Ovary (tissue), 10 donors: ENCODE results near the gene IRF2BPL. TPM values are rescaled to one million over a fixed set of nuclear protein-coding genes. Genes with fewer than 3 reads are reported as not detected.

Experiments
- DNase-seq, 5 donors: peaks; one replicate each; pipeline ENCODE4 v3.0.0-alpha.2; 2019 to 2020
- H3K27ac ChIP-seq, 2 donors: fragments of 200-600 bp; one replicate each; pipeline versions ENCODE4 v1.5.1 to v1.8.0; 2019 to 2022
- H3K27me3 ChIP-seq: fragments of 200-600 bp; one replicate; pipeline ENCODE4 v1.8.0; 2022
- H3K36me3 ChIP-seq: fragments of 200-600 bp; sonication (generic); one replicate; pipeline ENCODE4 v1.5.1; 2019
- H3K4me1 ChIP-seq: one replicate; pipeline ENCODE4 v1.8.1; 2013; ENCODE audit warnings: mild to moderate bottlenecking, moderate library complexity; ENCODE audit not compliant: insufficient read depth
- H3K4me3 ChIP-seq: fragments of 200-600 bp; sonication (generic); one replicate; pipeline ENCODE4 v1.5.1; 2017
- H3K9me3 ChIP-seq, 2 donors: fragments of 200-600 bp in 1 of 2; sonication (generic) in 1 of 2; one replicate each; pipeline versions ENCODE4 v1.5.1 to v1.8.1; 2013 to 2019; ENCODE audit warnings: mild to moderate bottlenecking in 1 of 2, moderate library complexity in 1 of 2
- EP300 ChIP-seq: sonication (generic); formaldehyde crosslinking; IDR thresholded peaks from one replicate; pipeline ENCODE4 v1.6.1; 2017; ENCODE audit warnings: antibody characterized with exemption
- POLR2A ChIP-seq: fragments of 450-650 bp; IDR thresholded peaks from one replicate; pipeline ENCODE4 v1.6.1; 2017; ENCODE audit warnings: antibody characterized with exemption, mild to moderate bottlenecking, moderate library complexity
- WGBS, 3 donors: extraction: QIAGEN DNeasy Blood & Tissue Kit in 1 of 3; methylation state at CpG; one replicate each; pipeline versions ENCODE4 v1.1.5 to v1.1.7; 2013 to 2017; 5-methylcytosine and 5-hydroxymethylcytosine counted together
- intact Hi-C, 4 donors: fragments of 100-400 bp; cut with DNase I; formaldehyde crosslinking; loops; one replicate each; pipeline versions ENCODE4 v1.11.0 to v1.15.1; 2022 to 2023
- long read RNA-seq, 3 donors: library from polyadenylated mRNA in 2 of 3; unstranded in 2 of 3; transcript quantifications; one replicate each; pipeline ENCODE4 v2.0.0 and lab custom pipeline, GENCODE V29; 2021 to 2026
- polyA plus RNA-seq, 2 donors: library from polyadenylated mRNA; stranded (reverse); fragments of 200-250 nt in 1 of 2; fragments of 350-450 nt in 1 of 2; fragmentation: Illumina TruSeq in 1 of 2; extraction: RNeasy Lipid Tissue Mini Kit (QIAGEN cat#74804) in 1 of 2; gene quantifications; one replicate each; pipeline ENCODE4 v1.2.3, GENCODE V29; 2013 to 2014
- total RNA-seq, 7 donors: library from RNA; depleted of rRNA in 2 of 7; stranded (reverse); fragments of >200 nt in 2 of 7; fragmentation: NEBNext Ultra II Directional in 3 of 7; extraction: Animal tissue kit (Norgen Biotek cat#: 25700) in 3 of 7; gene quantifications; one replicate each; pipeline versions ENCODE4 v1.1.0 to v1.2.4, GENCODE V29; 2016 to 2023
- TF ChIP-seq, protein P1 (sequence below), 3 donors: fragments of 450-650 bp in 2 of 3; fragments of 200-600 bp in 1 of 3; IDR thresholded peaks; one replicate each; pipeline versions ENCODE4 v1.5.1 to v1.8.0; 2016 to 2022; ENCODE audit warnings: antibody characterized with exemption in 3 of 3, mild to moderate bottlenecking in 1 of 3
- donor health status: DM: no; HTN: no; CAD: no; lungs with moderate emphysema.
- donor health status: DM: no; HTN: no; CAD: no.
- donor health status: Bipolar disorder and iron deficiency.
- donor health status: DM: yes; HTN: yes; CAD: no.
- donor health status: DM: no; HTN: no; CAD: no.
- donor health status: DM: yes; HTN: yes; CAD: no.

Gene IRF2BPL
- total RNA-seq, result 100 to 1,000 TPM in 2 of 7 donors, 10 to 100 TPM in 5; 52.2 to 126 (median 78.4) TPM
- 10 to 100 TPM; 14.1 to 35.0 TPM for polyA plus RNA-seq
- long read RNA-seq, donor 1, full-length matches to known transcripts, result 13 of 13 reads
- long read RNA-seq, donor 1, partial matches to known transcripts, result 0 of 13 reads
- long read RNA-seq, donor 1, other reads (novel, unspliced or antisense), result 0 of 13 reads
- long read RNA-seq, donor 2, full-length matches to known transcripts, result 157 of 157 reads
- long read RNA-seq, donor 2, partial matches to known transcripts, result 0 of 157 reads
- long read RNA-seq, donor 2, other reads (novel, unspliced or antisense), result 0 of 157 reads
- long read RNA-seq, donor 3, full-length matches to known transcripts, result 202 of 202 reads
- long read RNA-seq, donor 3, partial matches to known transcripts, result 0 of 202 reads
- long read RNA-seq, donor 3, other reads (novel, unspliced or antisense), result 0 of 202 reads

DNA sequence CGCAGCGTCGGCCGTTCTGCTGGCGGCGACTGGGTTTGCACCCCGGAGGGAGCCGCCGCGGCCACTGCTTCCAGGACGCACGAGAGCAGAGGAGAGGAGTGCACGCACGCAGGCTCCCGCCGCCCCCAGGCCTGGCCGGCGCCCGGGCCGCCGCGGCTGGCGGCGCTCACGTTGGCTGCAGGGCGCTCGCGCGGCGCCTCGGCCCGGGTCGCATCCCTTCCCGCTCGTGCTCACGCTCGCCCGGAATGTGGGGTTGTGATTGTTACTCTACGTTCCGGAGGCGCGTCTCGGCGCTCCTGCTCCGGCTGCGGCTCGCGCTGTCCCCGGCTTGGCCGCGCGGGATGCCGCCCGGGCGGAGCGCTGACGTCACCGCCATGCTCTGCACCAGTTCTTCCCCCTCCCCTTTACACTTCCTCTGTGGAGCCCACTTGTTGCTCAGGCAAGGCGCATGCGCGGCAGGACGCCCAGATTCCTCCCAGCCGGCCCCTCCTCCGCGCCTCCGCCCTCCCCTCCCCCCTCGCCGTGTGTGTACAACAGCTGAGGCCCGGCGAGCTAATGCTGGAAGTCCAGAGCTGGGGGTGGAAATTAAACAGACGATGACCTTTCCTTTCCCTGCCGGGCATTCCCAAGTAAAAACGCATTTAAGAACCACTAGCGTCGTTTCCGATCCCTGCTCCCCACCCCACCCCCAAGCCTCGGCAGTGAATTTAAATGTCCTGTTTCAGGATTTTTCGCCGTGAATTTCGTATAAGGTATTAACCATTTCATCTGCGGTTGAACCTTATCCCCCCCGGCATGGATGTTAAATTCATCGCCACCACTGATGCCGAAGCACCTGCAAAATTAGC is at the start of gene IRF2BPL:
IRF2BPL (minus strand) TSS at position 325 of the 848 bp plus-strand sequence. CDS start 916 bp downstream, outside the sequence.
- H3K36me3 ChIP-seq, result no peaks in the 10 kb centered on the region
- H3K27ac ChIP-seq, result peak within 1 kb of the TSS; percentile 80 to 100
- TF ChIP-seq EP300 (peak; percentile 92), POLR2A (peak; percentile 96)
- TF ChIP-seq, protein P1, sequence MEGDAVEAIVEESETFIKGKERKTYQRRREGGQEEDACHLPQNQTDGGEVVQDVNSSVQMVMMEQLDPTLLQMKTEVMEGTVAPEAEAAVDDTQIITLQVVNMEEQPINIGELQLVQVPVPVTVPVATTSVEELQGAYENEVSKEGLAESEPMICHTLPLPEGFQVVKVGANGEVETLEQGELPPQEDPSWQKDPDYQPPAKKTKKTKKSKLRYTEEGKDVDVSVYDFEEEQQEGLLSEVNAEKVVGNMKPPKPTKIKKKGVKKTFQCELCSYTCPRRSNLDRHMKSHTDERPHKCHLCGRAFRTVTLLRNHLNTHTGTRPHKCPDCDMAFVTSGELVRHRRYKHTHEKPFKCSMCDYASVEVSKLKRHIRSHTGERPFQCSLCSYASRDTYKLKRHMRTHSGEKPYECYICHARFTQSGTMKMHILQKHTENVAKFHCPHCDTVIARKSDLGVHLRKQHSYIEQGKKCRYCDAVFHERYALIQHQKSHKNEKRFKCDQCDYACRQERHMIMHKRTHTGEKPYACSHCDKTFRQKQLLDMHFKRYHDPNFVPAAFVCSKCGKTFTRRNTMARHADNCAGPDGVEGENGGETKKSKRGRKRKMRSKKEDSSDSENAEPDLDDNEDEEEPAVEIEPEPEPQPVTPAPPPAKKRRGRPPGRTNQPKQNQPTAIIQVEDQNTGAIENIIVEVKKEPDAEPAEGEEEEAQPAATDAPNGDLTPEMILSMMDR (IDR thresholded peaks at IDR 0.05), result peak in 1 of 3 donors; percentile 21
- WGBS, 3 donors, result 1% methylated on average over 70 to 84 of the region's 84 CpGs
- H3K27me3 ChIP-seq, result no peaks in the 10 kb centered on the region
- H3K9me3 ChIP-seq, result no peaks in the 10 kb centered on the region
- peaks cover 13% of the 10 kb centered on the region for H3K4me1 ChIP-seq
- H3K4me3 ChIP-seq, result peak within 1 kb of the TSS; percentile 85
- intact Hi-C loops, result loop anchor here (5.0 to 10.0 kb wide), 4 partner anchors 71 to 114 kb away; no protein-coding TSS in a partner anchor
- peak; percentile 99 to 100 (median 100) for DNase-seq

DNA sequence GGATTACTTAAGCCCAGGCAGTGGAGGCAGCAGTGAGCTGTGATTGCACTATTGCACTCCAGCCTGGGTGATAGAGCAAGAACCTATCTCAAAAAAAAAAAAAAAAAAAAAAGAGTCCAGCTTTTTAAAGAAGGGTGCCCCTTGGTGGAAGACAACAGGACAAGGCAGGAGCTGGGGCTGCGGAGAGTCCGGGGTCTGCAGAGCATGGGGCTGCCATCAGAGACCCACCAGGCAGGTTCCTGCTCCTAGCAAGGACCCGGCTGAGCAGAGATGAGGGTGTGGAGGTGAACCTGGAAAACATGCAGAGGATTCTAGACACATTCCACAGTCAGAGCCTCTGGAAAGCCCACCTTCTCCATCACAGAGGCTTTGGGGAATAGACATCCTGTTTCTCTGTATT is 48.5 kb upstream of the IRF2BPL start:
- Histone ChIP-seq H3K27ac (no peak overlapping the region), H3K4me3 (no peak overlapping the region), H3K36me3 (no peaks in the 10 kb centered on the region), H3K9me3 (no peaks in the 10 kb centered on the region), H3K27me3 (no peaks in the 10 kb centered on the region), H3K4me1 (peaks cover 8% of the 10 kb centered on the region)
- TF ChIP-seq EP300 (no peak), POLR2A (no peak)
- TF ChIP-seq, protein P1 (IDR thresholded peaks at IDR 0.05), result no peak
- WGBS, 3 donors, result 93 to 94% (median 94%) methylated on average over 3 of the region's 3 CpGs
- intact Hi-C loops, result no loop called here
- DNase-seq, result peak in 1 of 5 donors; percentile 38

DNA sequence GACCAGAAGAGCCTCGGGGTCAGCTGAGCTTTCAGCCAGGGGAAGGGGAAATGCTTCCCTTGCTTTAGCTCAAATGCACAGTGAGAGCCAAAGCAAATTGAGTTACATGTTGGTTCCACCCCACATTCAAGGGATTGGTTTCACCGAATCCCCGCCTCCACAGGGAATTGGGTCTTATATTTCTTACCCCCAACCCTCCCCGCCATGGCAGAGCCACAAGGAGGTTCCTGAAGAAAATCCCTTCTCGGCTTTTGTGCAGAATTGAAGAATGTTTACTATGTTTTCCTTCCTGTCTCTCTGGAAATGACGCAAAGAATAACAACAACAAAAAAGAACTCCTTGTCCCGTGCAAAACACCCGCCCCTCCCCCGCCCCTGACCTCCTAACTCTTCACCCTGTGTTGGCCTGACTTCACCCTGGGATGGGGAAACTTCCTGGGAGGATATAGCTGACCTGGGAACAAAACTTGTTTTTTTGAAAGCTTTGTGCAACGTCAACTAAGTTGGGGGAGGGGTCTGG is 47.7 kb upstream of the IRF2BPL start:
- H3K4me3 ChIP-seq, result peak overlapping the region; percentile 35
- intact Hi-C loops, result no loop called here
- H3K27me3 ChIP-seq, result no peaks in the 10 kb centered on the region
- H3K9me3 ChIP-seq, result no peaks in the 10 kb centered on the region
- H3K36me3 ChIP-seq, result no peaks in the 10 kb centered on the region
- peak overlapping the region in 1 of 2 donors; percentile 19 for H3K27ac ChIP-seq
- peak in 2 of 5 donors; percentile 70 to 86 for DNase-seq
- WGBS, 3 donors, result 6 to 16% (median 8%) methylated on average over 10 of the region's 10 CpGs
- H3K4me1 ChIP-seq, result peaks cover 8% of the 10 kb centered on the region
- TF ChIP-seq EP300 (peak; percentile 86), POLR2A (peak; percentile 33)
- TF ChIP-seq, protein P1 (IDR thresholded peaks at IDR 0.05), result no peak

GRCh38 chr14:77074969-77075368 is 46.5 kb upstream of the IRF2BPL start:
- intact Hi-C loops, result loop anchor here in 1 of 4 donors (5.0 kb wide), 1 partner anchor 203 kb away; no protein-coding TSS in a partner anchor
- H3K27ac ChIP-seq, result no peak overlapping the region

More at GRCh38 chr14:77074969-77075368, 46.5 kb upstream of the IRF2BPL start:
- Histone ChIP-seq H3K27me3 (no peaks in the 10 kb centered on the region), H3K36me3 (no peaks in the 10 kb centered on the region), H3K4me1 (peaks cover 8% of the 10 kb centered on the region), H3K9me3 (no peaks in the 10 kb centered on the region), H3K4me3 (no peak overlapping the region)
- no peak for DNase-seq
- no peak for TF ChIP-seq EP300
- TF ChIP-seq POLR2A, result no peak
- TF ChIP-seq, protein P1 (IDR thresholded peaks at IDR 0.05), result no peak
